Measurements from ENCODE around the gene SLC2A9. TPM values are rescaled to one million over a fixed set of nuclear protein-coding genes. Genes with fewer than 3 reads are reported as not detected.

SLC2A9 gene
- total and polyA plus RNA-seq, 2 of the 13 experiments (the other 11 are each of a cell fraction or from before 2014, with no cell fraction given), result 36.2 to 42.3 TPM

DNA sequence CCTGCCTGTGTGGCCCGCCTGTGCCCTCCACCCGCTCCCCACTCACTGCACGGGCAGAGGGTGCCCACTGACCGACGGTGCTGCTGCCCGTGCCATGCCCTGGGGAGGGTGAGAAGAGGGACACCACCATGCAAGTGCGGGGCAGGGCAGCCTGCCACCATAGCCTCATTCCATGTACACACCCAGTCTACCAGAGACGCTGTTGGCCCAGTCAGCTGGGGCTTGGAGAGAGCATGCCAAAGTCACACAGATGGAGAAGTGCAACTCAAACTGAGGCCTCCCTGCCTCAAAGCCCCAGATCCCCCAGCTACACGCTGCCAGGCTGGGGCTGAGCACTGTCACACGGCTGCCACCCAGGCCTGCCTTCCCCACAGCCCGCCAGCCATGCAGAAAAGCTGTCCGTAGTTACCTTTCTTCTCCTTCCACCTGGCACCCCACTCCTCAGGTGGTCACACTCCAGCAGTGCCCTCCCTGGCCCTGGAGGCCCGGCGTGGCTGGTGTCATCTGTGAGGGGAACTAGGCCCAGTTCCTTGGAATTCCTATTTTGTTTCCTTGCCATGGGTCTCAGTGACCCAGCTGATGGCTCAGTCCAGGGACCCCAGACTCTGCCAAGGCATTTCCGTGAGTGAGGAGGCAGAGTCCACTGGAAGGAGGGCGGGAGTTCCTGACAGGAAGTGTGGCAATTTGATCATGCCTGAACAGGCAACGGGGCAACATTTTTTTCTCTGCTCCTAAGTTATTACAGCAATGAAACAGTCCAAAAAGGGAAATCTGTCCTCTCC is at the start of gene SLC2A9 (continued):
- TF ChIP-seq, protein P1, sequence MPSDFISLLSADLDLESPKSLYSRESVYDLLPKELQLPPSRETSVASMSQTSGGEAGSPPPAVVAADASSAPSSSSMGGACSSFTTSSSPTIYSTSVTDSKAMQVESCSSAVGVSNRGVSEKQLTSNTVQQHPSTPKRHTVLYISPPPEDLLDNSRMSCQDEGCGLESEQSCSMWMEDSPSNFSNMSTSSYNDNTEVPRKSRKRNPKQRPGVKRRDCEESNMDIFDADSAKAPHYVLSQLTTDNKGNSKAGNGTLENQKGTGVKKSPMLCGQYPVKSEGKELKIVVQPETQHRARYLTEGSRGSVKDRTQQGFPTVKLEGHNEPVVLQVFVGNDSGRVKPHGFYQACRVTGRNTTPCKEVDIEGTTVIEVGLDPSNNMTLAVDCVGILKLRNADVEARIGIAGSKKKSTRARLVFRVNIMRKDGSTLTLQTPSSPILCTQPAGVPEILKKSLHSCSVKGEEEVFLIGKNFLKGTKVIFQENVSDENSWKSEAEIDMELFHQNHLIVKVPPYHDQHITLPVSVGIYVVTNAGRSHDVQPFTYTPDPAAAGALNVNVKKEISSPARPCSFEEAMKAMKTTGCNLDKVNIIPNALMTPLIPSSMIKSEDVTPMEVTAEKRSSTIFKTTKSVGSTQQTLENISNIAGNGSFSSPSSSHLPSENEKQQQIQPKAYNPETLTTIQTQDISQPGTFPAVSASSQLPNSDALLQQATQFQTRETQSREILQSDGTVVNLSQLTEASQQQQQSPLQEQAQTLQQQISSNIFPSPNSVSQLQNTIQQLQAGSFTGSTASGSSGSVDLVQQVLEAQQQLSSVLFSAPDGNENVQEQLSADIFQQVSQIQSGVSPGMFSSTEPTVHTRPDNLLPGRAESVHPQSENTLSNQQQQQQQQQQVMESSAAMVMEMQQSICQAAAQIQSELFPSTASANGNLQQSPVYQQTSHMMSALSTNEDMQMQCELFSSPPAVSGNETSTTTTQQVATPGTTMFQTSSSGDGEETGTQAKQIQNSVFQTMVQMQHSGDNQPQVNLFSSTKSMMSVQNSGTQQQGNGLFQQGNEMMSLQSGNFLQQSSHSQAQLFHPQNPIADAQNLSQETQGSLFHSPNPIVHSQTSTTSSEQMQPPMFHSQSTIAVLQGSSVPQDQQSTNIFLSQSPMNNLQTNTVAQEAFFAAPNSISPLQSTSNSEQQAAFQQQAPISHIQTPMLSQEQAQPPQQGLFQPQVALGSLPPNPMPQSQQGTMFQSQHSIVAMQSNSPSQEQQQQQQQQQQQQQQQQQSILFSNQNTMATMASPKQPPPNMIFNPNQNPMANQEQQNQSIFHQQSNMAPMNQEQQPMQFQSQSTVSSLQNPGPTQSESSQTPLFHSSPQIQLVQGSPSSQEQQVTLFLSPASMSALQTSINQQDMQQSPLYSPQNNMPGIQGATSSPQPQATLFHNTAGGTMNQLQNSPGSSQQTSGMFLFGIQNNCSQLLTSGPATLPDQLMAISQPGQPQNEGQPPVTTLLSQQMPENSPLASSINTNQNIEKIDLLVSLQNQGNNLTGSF (CRISPR knock-in tag; IDR thresholded peaks at IDR 0.05), result no peak
- TF ChIP-seq MAFG (CRISPR knock-in tag; IDR thresholded peaks at IDR 0.05) (no peak), ZNF256 (CRISPR knock-in tag; conservative IDR thresholded peaks at IDR 0.05) (no peak; the same call in 1 of the 2 replicates), ISX (CRISPR knock-in tag; conservative IDR thresholded peaks at IDR 0.05) (no peak), PHF8 (CRISPR knock-in tag; IDR thresholded peaks at IDR 0.05) (peak; percentile 65), EHMT2 (IDR thresholded peaks at IDR 0.05; ENCODE audit: borderline replicate concordance, low read depth, low read length) (no peak), LCORL (IDR thresholded peaks at IDR 0.05) (no peak), LCORL (CRISPR knock-in tag; IDR thresholded peaks at IDR 0.05) (peak; percentile 27; the same call in 1 of the 2 replicates), ZNF619 (CRISPR knock-in tag; IDR thresholded peaks at IDR 0.05) (no peak; the same call in 1 of the 2 replicates), ZNF24 (IDR thresholded peaks at IDR 0.05) (no peak), ZNF3 (CRISPR knock-in tag; IDR thresholded peaks at IDR 0.05) (no peak)
- TF ChIP-seq, protein P2, sequence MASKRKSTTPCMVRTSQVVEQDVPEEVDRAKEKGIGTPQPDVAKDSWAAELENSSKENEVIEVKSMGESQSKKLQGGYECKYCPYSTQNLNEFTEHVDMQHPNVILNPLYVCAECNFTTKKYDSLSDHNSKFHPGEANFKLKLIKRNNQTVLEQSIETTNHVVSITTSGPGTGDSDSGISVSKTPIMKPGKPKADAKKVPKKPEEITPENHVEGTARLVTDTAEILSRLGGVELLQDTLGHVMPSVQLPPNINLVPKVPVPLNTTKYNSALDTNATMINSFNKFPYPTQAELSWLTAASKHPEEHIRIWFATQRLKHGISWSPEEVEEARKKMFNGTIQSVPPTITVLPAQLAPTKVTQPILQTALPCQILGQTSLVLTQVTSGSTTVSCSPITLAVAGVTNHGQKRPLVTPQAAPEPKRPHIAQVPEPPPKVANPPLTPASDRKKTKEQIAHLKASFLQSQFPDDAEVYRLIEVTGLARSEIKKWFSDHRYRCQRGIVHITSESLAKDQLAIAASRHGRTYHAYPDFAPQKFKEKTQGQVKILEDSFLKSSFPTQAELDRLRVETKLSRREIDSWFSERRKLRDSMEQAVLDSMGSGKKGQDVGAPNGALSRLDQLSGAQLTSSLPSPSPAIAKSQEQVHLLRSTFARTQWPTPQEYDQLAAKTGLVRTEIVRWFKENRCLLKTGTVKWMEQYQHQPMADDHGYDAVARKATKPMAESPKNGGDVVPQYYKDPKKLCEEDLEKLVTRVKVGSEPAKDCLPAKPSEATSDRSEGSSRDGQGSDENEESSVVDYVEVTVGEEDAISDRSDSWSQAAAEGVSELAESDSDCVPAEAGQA (IDR thresholded peaks at IDR 0.05; ENCODE audit: low read depth), result no peak
- TF ChIP-seq, protein P2 (CRISPR knock-in tag; IDR thresholded peaks at IDR 0.05; ENCODE audit: borderline replicate concordance), result no peak
- TF ChIP-seq, protein P3, sequence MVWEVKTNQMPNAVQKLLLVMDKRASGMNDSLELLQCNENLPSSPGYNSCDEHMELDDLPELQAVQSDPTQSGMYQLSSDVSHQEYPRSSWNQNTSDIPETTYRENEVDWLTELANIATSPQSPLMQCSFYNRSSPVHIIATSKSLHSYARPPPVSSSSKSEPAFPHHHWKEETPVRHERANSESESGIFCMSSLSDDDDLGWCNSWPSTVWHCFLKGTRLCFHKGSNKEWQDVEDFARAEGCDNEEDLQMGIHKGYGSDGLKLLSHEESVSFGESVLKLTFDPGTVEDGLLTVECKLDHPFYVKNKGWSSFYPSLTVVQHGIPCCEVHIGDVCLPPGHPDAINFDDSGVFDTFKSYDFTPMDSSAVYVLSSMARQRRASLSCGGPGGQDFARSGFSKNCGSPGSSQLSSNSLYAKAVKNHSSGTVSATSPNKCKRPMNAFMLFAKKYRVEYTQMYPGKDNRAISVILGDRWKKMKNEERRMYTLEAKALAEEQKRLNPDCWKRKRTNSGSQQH (CRISPR knock-in tag; IDR thresholded peaks at IDR 0.05; ENCODE audit: low read depth), result no peak
- TF ChIP-seq, protein P4, sequence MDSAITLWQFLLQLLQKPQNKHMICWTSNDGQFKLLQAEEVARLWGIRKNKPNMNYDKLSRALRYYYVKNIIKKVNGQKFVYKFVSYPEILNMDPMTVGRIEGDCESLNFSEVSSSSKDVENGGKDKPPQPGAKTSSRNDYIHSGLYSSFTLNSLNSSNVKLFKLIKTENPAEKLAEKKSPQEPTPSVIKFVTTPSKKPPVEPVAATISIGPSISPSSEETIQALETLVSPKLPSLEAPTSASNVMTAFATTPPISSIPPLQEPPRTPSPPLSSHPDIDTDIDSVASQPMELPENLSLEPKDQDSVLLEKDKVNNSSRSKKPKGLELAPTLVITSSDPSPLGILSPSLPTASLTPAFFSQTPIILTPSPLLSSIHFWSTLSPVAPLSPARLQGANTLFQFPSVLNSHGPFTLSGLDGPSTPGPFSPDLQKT (CRISPR knock-in tag; IDR thresholded peaks at IDR 0.05; ENCODE audit: borderline replicate concordance), result no peak

Measured in HepG2 (cell line).